Spleen (tissue), 11 donors: ENCODE data around the gene TRIM2. TPM values are rescaled to one million over a fixed set of nuclear protein-coding genes. Genes with fewer than 3 reads are reported as not detected.

Experiments used
- DNase-seq: peaks from one replicate; pipeline ENCODE4 v3.0.0-alpha.2; 2020
- H3K27ac ChIP-seq, 8 donors: fragments of 200-600 bp; sonication (generic) in 7 of 8; 1 replicate in 4 of 8; 2 replicates in 4 of 8; pipeline versions ENCODE4 v1.5.0 to v1.8.0; 2016 to 2021; ENCODE audit warnings: inconsistent platforms in 4 of 8, mild to moderate bottlenecking in 4 of 8, moderate library complexity in 1 of 8
- H3K27me3 ChIP-seq, 7 donors: fragments of 200-600 bp; sonication (generic) in 6 of 7; replicated peaks in 1 of 7; 1 replicate in 4 of 7; 2 replicates in 3 of 7; pipeline versions ENCODE4 v1.5.0 to v1.8.0; 2016 to 2021; ENCODE audit warnings: inconsistent platforms in 3 of 7, mild to moderate bottlenecking in 1 of 7
- H3K36me3 ChIP-seq, 6 donors: fragments of 200-600 bp; sonication (generic) in 5 of 6; 1 replicate in 4 of 6; 2 replicates in 2 of 6; pipeline versions ENCODE4 v1.5.0 to v1.8.0; 2016 to 2021; ENCODE audit warnings: inconsistent platforms in 2 of 6
- H3K4me1 ChIP-seq, 6 donors: fragments of 200-600 bp; sonication (generic) in 5 of 6; 1 replicate in 3 of 6; 2 replicates in 3 of 6; pipeline versions ENCODE4 v1.5.0 to v1.8.0; 2016 to 2021; ENCODE audit warnings: inconsistent platforms in 3 of 6
- H3K4me3 ChIP-seq, 8 donors: fragments of 200-600 bp; sonication (generic) in 7 of 8; 1 replicate in 4 of 8; 2 replicates in 4 of 8; pipeline versions ENCODE4 v1.5.0 to v1.8.0; 2016 to 2021; ENCODE audit warnings: inconsistent platforms in 4 of 8, mild to moderate bottlenecking in 4 of 8, moderate library complexity in 2 of 8
- H3K9me3 ChIP-seq, 8 donors: fragments of 200-600 bp; sonication (generic) in 7 of 8; 1 replicate in 4 of 8; 2 replicates in 4 of 8; pipeline versions ENCODE4 v1.5.0 to v1.8.0; 2016 to 2021; ENCODE audit warnings: inconsistent platforms in 4 of 8
- CTCF ChIP-seq, 11 experiments: fragments of 200-600 bp in 7 of 11; fragments of 450-650 bp in 4 of 11; sonication (generic) in 4 of 11; IDR thresholded peaks in 8 of 11; conservative IDR thresholded peaks in 3 of 11; 1 replicate in 7 of 11; 2 replicates in 4 of 11; pipeline versions ENCODE4 v1.4.0 to v1.8.0; 2016 to 2021; ENCODE audit warnings: antibody characterized with exemption in 11 of 11, inconsistent platforms in 4 of 11, mild to moderate bottlenecking in 1 of 11
- POLR2A ChIP-seq, 3 donors: fragments of 450-650 bp; IDR thresholded peaks; one replicate each; pipeline ENCODE4 v1.5.1; 2017; ENCODE audit warnings: antibody characterized with exemption in 3 of 3, mild to moderate bottlenecking in 1 of 3
- POLR2AphosphoS5 ChIP-seq, 3 donors: sonication (generic); formaldehyde crosslinking; IDR thresholded peaks; one replicate each; pipeline ENCODE4 v1.5.1; 2017; ENCODE audit warnings: antibody characterized with exemption in 3 of 3
- WGBS, 5 donors: extraction: QIAGEN DNeasy Blood & Tissue Kit in 3 of 5; methylation state at CpG; one replicate each; pipeline versions ENCODE4 v1.1.5 to v1.1.7; 2013 to 2018; 5-methylcytosine and 5-hydroxymethylcytosine counted together
- intact Hi-C: fragments of 100-400 bp; cut with DNase I; formaldehyde crosslinking; loops from one replicate; pipeline ENCODE4 v1.15.0; 2023; ENCODE audit warnings: low total_unique reads
- polyA plus RNA-seq, 3 donors: library from polyadenylated mRNA; stranded (reverse); fragments of 200-250 nt; gene quantifications; one replicate each; pipeline ENCODE4 v1.2.1, GENCODE V29; 2013
- total RNA-seq, 7 donors: library from RNA; depleted of rRNA in 3 of 7; stranded (reverse); fragments of >200 nt in 3 of 7; fragmentation: NEBNext Ultra II Directional in 4 of 7; extraction: Animal tissue kit (Norgen Biotek cat#: 25700) in 4 of 7; gene quantifications; one replicate each; pipeline versions ENCODE4 v1.1.0 to v1.2.1, GENCODE V29; 2016 to 2021
- donor health status: healthy with polysubstance abuse.
- donor health status: DM: no; HTN: no; CAD: no; lungs with moderate emphysema.
- donor health status: DM: no; HTN: no; CAD: no.
- donor health status: Bipolar disorder and iron deficiency.
- donor health status: healthy.
- donor health status: DM: no; HTN: no; CAD: no.
- donor health status: DM: yes; HTN: yes; CAD: no.

Gene TRIM2
- total and polyA plus RNA-seq, 10 donors: 3.2 to 77.9 (median 45.3) TPM

- no peak for DNase-seq
- intact Hi-C loops: no loop called here
- no peaks in the 10 kb centered on the region for H3K36me3 ChIP-seq
- no peaks in the 10 kb centered on the region for H3K4me1 ChIP-seq
- H3K27me3 ChIP-seq: no peaks in the 10 kb centered on the region
- WGBS, 5 donors: 67 to 83% (median 73%) methylated on average over 1 of the region's 1 CpG
- no peak overlapping the region for H3K27ac ChIP-seq
- H3K4me3 ChIP-seq: no peak overlapping the region
- TF ChIP-seq CTCF (IDR thresholded peaks at IDR 0.05 in 8 of 11, conservative IDR thresholded peaks at IDR 0.05 in 3 of 11) (no peak), POLR2AphosphoS5 (IDR thresholded peaks at IDR 0.05) (no peak), POLR2A (IDR thresholded peaks at IDR 0.05) (no peak)
- peaks cover 0 to 1% (median 0%) of the 10 kb centered on the region in 8 donors for H3K9me3 ChIP-seq
These were observed 162.8 kb downstream of the TRIM2 start for GRCh38 chr4:153367092-153367491.

- WGBS, 5 donors: 94 to 98% (median 96%) methylated on average over 1 of the region's 1 CpG
- TF ChIP-seq CTCF (IDR thresholded peaks at IDR 0.05 in 8 of 11, conservative IDR thresholded peaks at IDR 0.05 in 3 of 11) (no peak), POLR2A (IDR thresholded peaks at IDR 0.05) (no peak), POLR2AphosphoS5 (IDR thresholded peaks at IDR 0.05) (no peak)
- Histone ChIP-seq H3K27ac (no peak overlapping the region), H3K4me3 (no peak overlapping the region), H3K9me3 (peaks cover 0 to 17% (median 14%) of the 10 kb centered on the region in 8 donors), H3K27me3 (no peaks in the 10 kb centered on the region), H3K36me3 (no peaks in the 10 kb centered on the region), H3K4me1 (no peaks in the 10 kb centered on the region)
- DNase-seq: no peak
- intact Hi-C loops: no loop called here
These were observed 164.8 kb downstream of the TRIM2 start for GRCh38 chr4:153369021-153369420.

GRCh38 chr4:153371701-153372234 lies 167.5 kb downstream of the TRIM2 start:
- no peak for TF ChIP-seq POLR2A (IDR thresholded peaks at IDR 0.05)
- intact Hi-C loops: no loop called here
- Histone ChIP-seq H3K4me3 (no peak overlapping the region), H3K9me3 (peaks cover 0 to 17% (median 14%) of the 10 kb centered on the region in 8 donors), H3K4me1 (no peaks in the 10 kb centered on the region), H3K36me3 (no peaks in the 10 kb centered on the region), H3K27ac (no peak overlapping the region), H3K27me3 (no peaks in the 10 kb centered on the region)
- DNase-seq: no peak
- 71 to 94% (median 89%) methylated on average over 6 of the region's 6 CpGs for WGBS, 5 donors

GRCh38 chr4:153372967-153373562 lies 168.8 kb downstream of the TRIM2 start:
- Histone ChIP-seq H3K4me1 (no peaks in the 10 kb centered on the region), H3K36me3 (no peaks in the 10 kb centered on the region), H3K27me3 (no peaks in the 10 kb centered on the region), H3K27ac (no peak overlapping the region), H3K4me3 (no peak overlapping the region), H3K9me3 (peaks cover 0 to 17% (median 14%) of the 10 kb centered on the region in 8 donors)
- WGBS, 5 donors: 86 to 98% (median 89%) methylated on average over 1 of the region's 1 CpG
- DNase-seq: no peak
- intact Hi-C loops: no loop called here
- TF ChIP-seq POLR2AphosphoS5 (IDR thresholded peaks at IDR 0.05) (no peak), CTCF (IDR thresholded peaks at IDR 0.05 in 8 of 11, conservative IDR thresholded peaks at IDR 0.05 in 3 of 11) (no peak), POLR2A (IDR thresholded peaks at IDR 0.05) (no peak)
